SJCRH30 (cell line): ENCODE measurements around the gene PPP1R2B. TPM values are rescaled to one million over a fixed set of nuclear protein-coding genes. Genes with fewer than 3 reads are reported as not detected.
A peak's percentile ranks its signal among the peaks of the same experiment; 100 is the strongest.

Source experiments
- DNase-seq, 2 experiments: peaks; one replicate each; pipeline ENCODE4 v3.0.0-alpha.2; 2015 to 2020
- H3K27ac ChIP-seq: fragments of 250-450 bp; sonication (Bioruptor Pico); 2 replicates; pipeline ENCODE4 v1.5.1; 2020; ENCODE audit warnings: mild to moderate bottlenecking, moderate library complexity
- H3K27me3 ChIP-seq: fragments of 250-450 bp; sonication (Bioruptor Pico); 2 replicates; pipeline ENCODE4 v1.5.1; 2020; ENCODE audit warnings: mild to moderate bottlenecking, moderate library complexity
- H3K36me3 ChIP-seq: fragments of 250-450 bp; sonication (Bioruptor Pico); 2 replicates; pipeline ENCODE4 v1.5.1; 2020; ENCODE audit warnings: mild to moderate bottlenecking, moderate library complexity
- H3K4me1 ChIP-seq: fragments of 250-450 bp; sonication (Bioruptor Pico); 2 replicates; pipeline ENCODE4 v1.5.1; 2020; ENCODE audit warnings: mild to moderate bottlenecking, moderate library complexity
- H3K4me3 ChIP-seq: fragments of 250-450 bp; sonication (Bioruptor Pico); 2 replicates; pipeline ENCODE4 v1.5.1; 2020; ENCODE audit warnings: mild to moderate bottlenecking, moderate library complexity
- H3K9me3 ChIP-seq: fragments of 250-450 bp; sonication (Bioruptor Pico); replicated peaks from 2 replicates; pipeline ENCODE4 v1.5.1; 2020; ENCODE audit warnings: mild to moderate bottlenecking, moderate library complexity
- total RNA-seq: library from RNA; depleted of rRNA; stranded (reverse); fragments of >200 nt; shearing (Covaris generic); gene quantifications from 2 replicates; pipeline ENCODE4 v1.2.3, GENCODE V29; 2014; rRNA removed

The PPP1R2B gene
- total RNA-seq, result not detected in 2 replicates

DNA sequence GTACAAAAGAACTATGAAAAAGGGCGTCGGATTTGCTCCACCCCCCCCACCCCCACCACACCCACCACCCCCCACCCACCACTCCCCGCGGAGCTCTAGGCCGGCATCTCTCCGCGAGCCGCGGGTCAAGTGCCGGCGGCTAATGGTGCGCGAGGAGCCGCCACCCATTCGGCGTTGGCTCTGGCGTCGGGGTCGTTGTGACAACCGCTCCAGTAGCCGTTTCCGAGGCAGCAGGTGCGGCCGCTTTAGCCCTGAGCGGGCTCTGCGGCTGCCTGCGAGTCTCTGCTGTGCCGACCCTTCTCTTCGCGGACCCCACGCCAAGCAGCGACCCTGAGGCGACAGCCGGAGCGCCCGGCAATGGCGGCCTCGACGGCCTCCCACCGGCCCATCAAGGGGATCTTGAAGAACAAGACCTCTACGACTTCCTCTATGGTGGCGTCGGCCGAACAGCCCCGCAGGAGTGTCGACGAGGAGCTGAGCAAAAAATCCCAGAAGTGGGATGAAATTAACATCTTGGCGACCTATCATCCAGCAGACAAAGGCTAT lies at the start of gene PPP1R2B:
Gene PPP1R2B (plus strand): TSS at position 90 of the 546 bp plus-strand sequence. CDS start 268 bp downstream, at position 358.
- Histone ChIP-seq H3K36me3 (no peaks in the 10 kb centered on the region), H3K27ac (no peak within 1 kb of the TSS), H3K4me3 (no peak within 1 kb of the TSS), H3K4me1 (no peaks in the 10 kb centered on the region), H3K9me3 (0 out of 2 replicates have a peak, but pooled peaks cover 5% of the 10 kb centered on the region), H3K27me3 (no peaks in the 10 kb centered on the region)
- DNase-seq, result no peak

DNA sequence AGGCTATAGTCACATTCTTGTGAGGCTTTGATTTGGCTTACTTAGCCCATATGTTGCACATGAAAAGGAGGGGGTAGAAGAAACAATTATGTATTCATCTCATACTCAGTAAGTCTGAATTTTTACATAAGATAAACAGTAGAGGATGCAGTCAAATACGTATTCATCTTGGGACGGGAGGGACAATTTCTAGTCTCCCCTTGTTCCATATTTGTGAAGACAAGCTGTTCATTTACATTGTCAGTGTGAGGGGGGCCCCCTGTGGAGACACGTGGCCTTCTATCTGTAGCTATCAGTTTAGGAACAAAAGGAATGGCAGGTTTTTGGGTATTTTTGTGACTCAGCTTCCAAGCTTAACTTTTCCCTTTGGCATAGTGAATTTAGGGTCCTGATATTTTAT lies 49.2 kb upstream of the PPP1R2B start:
- DNase-seq, result peak in 1 of 2 experiments; percentile 8
- Histone ChIP-seq H3K27ac (no peak overlapping the region), H3K27me3 (no peaks in the 10 kb centered on the region), H3K9me3 (no peaks in the 10 kb centered on the region), H3K4me1 (no peaks in the 10 kb centered on the region), H3K4me3 (no peak overlapping the region), H3K36me3 (no peaks in the 10 kb centered on the region)

DNA sequence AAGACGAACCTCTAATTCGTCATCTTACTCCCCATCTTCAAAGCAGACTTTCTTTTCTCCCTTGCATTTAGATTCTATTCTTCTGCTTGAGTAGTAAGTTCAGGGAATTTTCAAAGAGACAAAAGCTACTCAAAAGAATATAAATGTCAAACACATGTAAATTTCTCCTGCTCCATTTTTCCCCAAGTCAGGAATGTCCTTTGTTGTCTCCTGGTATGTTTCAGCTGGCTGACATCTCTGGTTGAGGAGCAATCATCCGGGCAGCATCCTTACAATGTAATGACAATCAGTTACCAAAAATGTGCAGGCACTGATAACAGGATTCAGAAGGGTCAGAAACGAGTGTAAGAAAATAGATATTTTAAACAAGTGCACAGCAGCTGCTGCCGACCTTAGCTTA lies 47.6 kb upstream of the PPP1R2B start:
- H3K4me1 ChIP-seq, result no peaks in the 10 kb centered on the region
- no peaks in the 10 kb centered on the region for H3K9me3 ChIP-seq
- H3K4me3 ChIP-seq, result no peak overlapping the region
- no peaks in the 10 kb centered on the region for H3K27me3 ChIP-seq
- no peaks in the 10 kb centered on the region for H3K36me3 ChIP-seq
- no peak for DNase-seq
- no peak overlapping the region for H3K27ac ChIP-seq

DNA sequence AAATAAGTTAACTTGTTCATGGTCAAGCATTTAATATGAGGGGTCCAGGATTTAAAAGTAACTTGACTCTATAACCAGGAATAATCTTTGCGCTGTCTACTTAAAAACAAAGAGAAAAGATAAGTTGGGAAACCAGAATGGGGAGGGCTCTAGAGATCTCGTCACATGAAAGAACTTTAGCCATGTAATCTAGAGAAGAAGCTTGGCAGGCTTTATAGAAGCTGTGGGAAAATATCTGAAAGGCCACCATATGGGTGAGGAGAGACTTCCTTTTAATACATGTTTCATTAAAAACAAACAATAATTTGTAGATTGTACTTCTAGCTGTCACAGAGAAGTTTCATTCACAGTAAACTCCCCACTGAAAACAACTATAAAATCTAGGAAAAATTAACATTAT lies 46.7 kb upstream of the PPP1R2B start:
- no peaks in the 10 kb centered on the region for H3K9me3 ChIP-seq
- H3K36me3 ChIP-seq, result no peaks in the 10 kb centered on the region
- no peak for DNase-seq
- H3K27ac ChIP-seq, result no peak overlapping the region
- no peak overlapping the region for H3K4me3 ChIP-seq
- H3K4me1 ChIP-seq, result no peaks in the 10 kb centered on the region
- H3K27me3 ChIP-seq, result no peaks in the 10 kb centered on the region

DNA sequence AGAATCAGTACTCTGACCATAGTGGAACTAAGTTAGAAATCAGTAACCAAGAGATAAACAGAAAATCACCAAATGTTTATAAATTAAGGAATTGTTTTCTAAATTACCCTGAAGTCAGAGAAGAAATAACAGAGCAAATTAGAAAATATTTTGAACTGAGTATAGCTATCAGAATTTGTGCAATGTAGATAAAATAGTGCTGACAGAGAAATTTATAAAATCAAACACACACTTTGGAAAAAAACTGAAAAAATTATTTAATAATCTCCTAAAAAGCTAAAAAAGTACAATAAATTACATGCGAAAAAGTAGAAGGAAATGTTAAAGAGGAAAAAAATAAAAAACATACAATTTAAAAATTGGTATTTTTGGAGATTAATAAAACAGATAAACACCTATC lies 37.1 kb upstream of the PPP1R2B start:
- no peak for DNase-seq
- Histone ChIP-seq H3K4me3 (no peak overlapping the region), H3K9me3 (no peaks in the 10 kb centered on the region), H3K27me3 (no peaks in the 10 kb centered on the region), H3K36me3 (no peaks in the 10 kb centered on the region), H3K4me1 (no peaks in the 10 kb centered on the region), H3K27ac (no peak overlapping the region)

DNA sequence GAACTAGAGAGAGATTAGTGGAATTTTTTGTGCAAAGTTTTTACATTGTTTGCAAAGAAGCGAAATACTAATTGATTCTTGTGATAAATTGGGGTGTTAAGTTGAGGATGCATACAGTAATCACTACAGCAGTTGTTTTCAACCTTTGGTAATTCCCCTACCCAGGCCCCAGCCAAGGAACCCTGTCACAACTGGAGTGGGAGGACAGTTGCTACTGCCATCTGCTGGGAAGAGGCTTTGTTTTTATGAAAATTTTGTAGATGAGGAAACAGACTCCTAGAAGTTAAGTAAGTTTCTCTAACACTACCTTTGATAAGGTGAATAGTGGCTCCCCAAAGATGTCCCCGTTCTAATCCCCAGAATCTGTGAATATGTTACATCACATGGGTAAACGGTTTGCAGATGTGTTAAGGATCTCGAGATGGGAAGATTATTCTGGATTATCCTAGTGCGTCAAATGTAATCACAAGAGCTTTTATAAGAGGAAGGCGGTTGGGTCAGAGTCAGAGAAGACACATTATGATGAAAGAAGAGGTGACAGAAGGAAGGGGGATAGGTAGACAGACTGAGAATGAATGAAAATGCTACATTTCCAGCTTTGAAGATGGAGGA lies 34.0 kb upstream of the PPP1R2B start:
- H3K9me3 ChIP-seq, result no peaks in the 10 kb centered on the region
- no peak overlapping the region for H3K4me3 ChIP-seq
- no peak overlapping the region for H3K27ac ChIP-seq
- no peaks in the 10 kb centered on the region for H3K4me1 ChIP-seq
- H3K36me3 ChIP-seq, result no peaks in the 10 kb centered on the region
- no peaks in the 10 kb centered on the region for H3K27me3 ChIP-seq
- DNase-seq, result peak; percentile 15 to 59

DNA sequence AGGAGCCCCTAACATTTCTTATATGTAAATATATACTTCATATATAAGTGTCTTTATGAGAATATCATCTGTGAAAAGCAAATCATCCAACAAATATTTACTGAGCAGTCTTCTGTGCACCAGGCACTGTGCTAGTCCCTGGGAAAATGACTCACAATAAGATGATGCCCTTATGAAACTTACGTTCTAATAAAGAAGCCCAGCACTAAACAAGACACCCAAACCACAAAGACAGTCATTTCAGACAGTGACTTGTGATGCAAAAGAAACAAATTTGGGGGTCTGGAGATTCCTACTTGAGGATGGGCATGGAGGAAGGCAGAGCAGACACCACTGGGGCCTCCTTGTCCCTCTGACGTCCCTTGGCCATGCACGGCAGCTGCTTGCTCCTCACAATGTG lies 30.6 kb upstream of the PPP1R2B start:
- H3K36me3 ChIP-seq, result no peaks in the 10 kb centered on the region
- H3K9me3 ChIP-seq, result no peaks in the 10 kb centered on the region
- no peak overlapping the region for H3K4me3 ChIP-seq
- no peaks in the 10 kb centered on the region for H3K27me3 ChIP-seq
- DNase-seq, result no peak
- no peak overlapping the region for H3K27ac ChIP-seq
- H3K4me1 ChIP-seq, result no peaks in the 10 kb centered on the region

DNA sequence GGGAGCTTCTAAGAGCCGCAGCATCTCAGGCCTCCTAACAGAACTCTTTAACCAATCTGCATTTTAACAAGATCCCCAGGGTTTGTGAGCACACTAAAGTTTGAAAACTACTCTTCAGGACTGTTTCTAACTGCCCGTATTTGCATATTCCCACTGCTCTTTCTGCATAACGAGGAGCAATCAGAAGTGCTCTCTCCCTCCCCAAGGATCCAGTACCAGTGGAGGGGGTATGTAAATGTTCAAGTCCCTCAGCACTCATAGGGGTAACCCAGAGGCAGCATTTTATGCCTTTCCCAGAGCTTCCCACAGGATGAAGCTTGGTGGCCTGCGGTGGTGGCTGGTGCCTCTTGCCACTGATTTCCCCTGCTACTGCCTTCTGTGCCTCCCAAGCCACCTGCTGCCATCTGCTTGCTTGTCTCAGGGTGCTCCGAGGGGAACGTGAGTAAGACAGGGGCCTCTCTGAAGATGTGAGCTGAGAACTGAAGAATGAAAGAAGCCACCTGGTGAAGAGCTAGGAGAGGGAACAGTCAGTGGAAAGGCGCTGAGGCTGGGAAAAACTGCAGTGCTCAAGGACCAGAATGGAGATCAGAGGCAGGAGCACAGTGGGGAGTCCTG lies 30.0 kb upstream of the PPP1R2B start:
- no peak overlapping the region for H3K27ac ChIP-seq
- DNase-seq, result no peak
- H3K4me1 ChIP-seq, result no peaks in the 10 kb centered on the region; the same call in 1 of the 2 replicates
- H3K27me3 ChIP-seq, result no peaks in the 10 kb centered on the region
- no peaks in the 10 kb centered on the region for H3K36me3 ChIP-seq
- no peak overlapping the region for H3K4me3 ChIP-seq
- no peaks in the 10 kb centered on the region for H3K9me3 ChIP-seq

DNA sequence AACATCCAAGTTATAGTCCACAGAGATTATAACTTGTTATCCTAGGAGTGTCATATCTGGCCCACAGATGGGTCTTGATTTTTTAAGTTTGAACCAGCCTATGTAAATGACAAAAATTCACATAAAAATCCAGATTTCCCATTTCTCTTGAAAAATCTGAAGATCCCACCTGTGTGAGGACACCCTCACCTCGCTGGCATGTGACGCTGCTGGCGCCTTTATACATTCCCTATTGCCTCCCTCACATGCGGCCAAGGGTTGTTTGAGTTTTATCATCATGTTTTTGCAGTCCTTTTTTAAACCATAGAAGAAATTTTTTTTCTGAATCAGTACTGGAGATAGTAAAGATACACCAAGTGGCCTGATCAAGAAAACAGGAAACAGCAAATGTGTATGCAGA lies 25.9 kb upstream of the PPP1R2B start:
- no peaks in the 10 kb centered on the region; the same call in 1 of the 2 replicates for H3K4me1 ChIP-seq
- no peaks in the 10 kb centered on the region for H3K36me3 ChIP-seq
- H3K27me3 ChIP-seq, result no peaks in the 10 kb centered on the region
- H3K4me3 ChIP-seq, result no peak overlapping the region
- DNase-seq, result no peak
- H3K27ac ChIP-seq, result no peak overlapping the region
- H3K9me3 ChIP-seq, result no peaks in the 10 kb centered on the region

DNA sequence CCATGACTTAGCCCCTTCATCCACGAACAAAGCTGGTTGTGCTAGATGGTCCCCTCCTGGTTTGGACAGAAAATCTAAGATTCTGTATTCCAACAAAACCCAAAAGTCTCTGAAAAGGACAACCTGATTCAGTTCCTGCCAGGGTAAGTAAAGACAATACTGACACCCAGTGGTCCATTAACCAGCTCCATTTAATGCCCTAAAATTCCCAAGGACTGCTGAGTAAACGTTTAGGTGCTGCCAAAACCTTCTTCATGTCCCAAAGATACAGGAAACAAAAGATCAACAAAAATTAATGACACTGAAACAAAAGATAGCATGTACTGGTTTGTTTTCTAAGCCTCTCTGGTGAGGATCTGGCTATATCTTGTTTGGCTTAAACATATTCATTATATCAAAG lies 25.3 kb upstream of the PPP1R2B start:
- no peaks in the 10 kb centered on the region for H3K9me3 ChIP-seq
- peak in 1 of 2 experiments; percentile 51 for DNase-seq
- no peaks in the 10 kb centered on the region; the same call in 1 of the 2 replicates for H3K4me1 ChIP-seq
- H3K27me3 ChIP-seq, result no peaks in the 10 kb centered on the region
- H3K27ac ChIP-seq, result no peak overlapping the region
- no peaks in the 10 kb centered on the region for H3K36me3 ChIP-seq
- H3K4me3 ChIP-seq, result no peak overlapping the region

DNA sequence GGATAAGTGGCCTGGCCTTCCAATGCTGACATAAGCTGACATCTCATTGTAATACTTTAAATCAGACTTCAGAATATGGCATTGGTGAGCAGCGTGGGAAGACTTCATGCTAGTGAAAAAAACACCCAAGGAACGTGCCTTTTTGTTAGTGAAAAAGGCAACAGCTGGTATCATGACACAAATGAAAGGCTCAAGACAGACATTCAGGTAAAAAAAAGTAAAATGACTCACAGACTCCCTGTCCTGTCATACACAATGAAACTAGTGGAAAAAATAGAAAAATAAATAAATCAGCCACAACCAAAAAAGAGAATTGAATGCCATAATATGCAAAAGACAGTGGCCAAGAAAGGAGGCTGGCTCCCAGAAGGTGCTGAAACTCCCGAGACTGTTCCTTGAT lies 24.4 kb upstream of the PPP1R2B start:
- DNase-seq, result no peak
- Histone ChIP-seq H3K4me3 (no peak overlapping the region), H3K36me3 (no peaks in the 10 kb centered on the region), H3K27ac (no peak overlapping the region), H3K9me3 (no peaks in the 10 kb centered on the region), H3K4me1 (no peaks in the 10 kb centered on the region; the same call in 1 of the 2 replicates), H3K27me3 (no peaks in the 10 kb centered on the region)

DNA sequence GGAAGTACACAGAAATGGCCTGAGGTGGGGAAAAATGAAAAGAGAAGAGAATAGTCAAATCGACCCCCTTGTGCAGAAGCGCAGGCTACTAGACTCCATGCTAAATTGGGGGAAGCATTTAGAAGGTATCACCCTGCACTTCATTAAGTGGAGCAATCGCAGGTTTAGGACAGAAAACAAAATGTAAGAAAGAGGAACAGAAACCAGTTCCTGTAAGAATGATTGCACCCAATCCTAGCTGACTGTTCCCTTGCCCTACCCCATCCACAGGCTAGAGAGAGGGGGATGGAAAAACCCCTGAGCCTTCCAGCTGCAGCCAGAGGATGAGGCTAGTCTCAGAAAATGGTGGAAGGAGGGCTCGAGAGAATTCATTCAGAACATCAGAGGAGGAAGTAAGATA lies 23.9 kb upstream of the PPP1R2B start:
- H3K27ac ChIP-seq, result no peak overlapping the region
- H3K4me1 ChIP-seq, result no peaks in the 10 kb centered on the region; the same call in 1 of the 2 replicates
- H3K4me3 ChIP-seq, result no peak overlapping the region
- no peaks in the 10 kb centered on the region for H3K36me3 ChIP-seq
- no peaks in the 10 kb centered on the region for H3K27me3 ChIP-seq
- no peaks in the 10 kb centered on the region for H3K9me3 ChIP-seq
- no peak for DNase-seq

DNA sequence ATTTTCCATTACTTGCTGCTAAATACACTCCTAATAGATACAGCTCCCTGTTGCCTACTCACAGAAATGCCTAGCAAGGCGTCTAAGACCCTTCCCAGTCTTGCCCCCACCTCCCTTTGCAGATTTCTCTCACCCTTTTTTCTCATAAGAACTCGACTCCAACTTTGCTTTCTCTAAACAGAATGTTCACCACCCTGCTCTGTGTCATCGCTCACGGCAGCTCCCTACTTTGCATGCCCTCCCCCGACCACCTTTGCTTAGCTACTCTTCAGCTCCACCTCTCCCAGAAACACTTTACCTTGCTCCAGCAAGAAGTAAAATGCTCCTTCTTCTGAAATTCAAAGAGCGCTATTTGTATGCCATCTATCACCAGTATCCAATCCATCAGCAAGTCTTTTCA lies 15.2 kb upstream of the PPP1R2B start:
- DNase-seq, result no peak
- no peaks in the 10 kb centered on the region for H3K9me3 ChIP-seq

DNA sequence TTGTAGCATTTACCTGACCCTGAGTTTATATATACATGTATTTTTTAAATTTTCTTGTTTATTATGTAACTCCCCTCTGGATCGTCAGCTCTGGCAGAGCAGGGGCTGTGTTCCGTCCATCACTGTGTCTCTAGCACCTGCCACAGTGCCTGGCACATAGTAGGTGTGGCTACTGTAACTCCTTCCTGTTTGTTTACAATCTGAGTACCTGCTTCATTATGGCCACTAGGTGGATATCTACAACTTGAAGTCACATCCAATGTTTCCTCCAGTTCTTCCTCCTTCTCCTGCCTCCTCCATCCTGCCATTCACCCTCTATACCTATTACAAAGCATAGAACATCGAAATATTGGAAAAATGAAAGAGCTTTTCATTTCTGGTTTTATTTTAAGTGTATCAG lies 14.2 kb upstream of the PPP1R2B start:
- H3K36me3 ChIP-seq, result no peaks in the 10 kb centered on the region
- no peaks in the 10 kb centered on the region for H3K9me3 ChIP-seq
- no peaks in the 10 kb centered on the region for H3K27me3 ChIP-seq
- no peak for DNase-seq
- H3K27ac ChIP-seq, result no peak overlapping the region
- no peak overlapping the region for H3K4me3 ChIP-seq
- no peaks in the 10 kb centered on the region for H3K4me1 ChIP-seq

More for the DNA sequence above, 15.2 kb upstream of the PPP1R2B start:
- H3K4me1 ChIP-seq, result no peaks in the 10 kb centered on the region
- no peak overlapping the region for H3K27ac ChIP-seq
- H3K4me3 ChIP-seq, result no peak overlapping the region
- H3K36me3 ChIP-seq, result no peaks in the 10 kb centered on the region
- H3K27me3 ChIP-seq, result no peaks in the 10 kb centered on the region

DNA sequence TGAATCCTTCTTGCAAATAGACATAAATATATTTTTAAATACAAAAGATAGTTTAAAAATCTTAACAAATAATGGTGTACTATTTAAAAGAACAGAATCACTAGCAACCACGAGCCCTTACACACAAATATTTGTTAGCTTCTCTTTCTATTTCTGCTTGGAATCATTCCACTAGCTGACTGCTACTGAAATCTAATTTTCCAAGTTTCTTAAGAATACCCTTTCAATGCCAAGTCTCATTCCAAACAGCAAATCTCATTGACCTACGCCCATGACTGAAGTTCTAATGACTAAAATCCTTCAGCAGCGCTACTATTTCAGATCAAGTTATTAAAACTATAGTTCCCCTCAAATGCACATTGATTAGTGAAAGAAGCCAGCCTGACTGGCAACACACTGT lies 13.2 kb upstream of the PPP1R2B start:
- Histone ChIP-seq H3K27me3 (no peaks in the 10 kb centered on the region), H3K9me3 (no peaks in the 10 kb centered on the region), H3K4me3 (no peak overlapping the region), H3K27ac (no peak overlapping the region), H3K36me3 (no peaks in the 10 kb centered on the region), H3K4me1 (no peaks in the 10 kb centered on the region)
- no peak for DNase-seq

DNA sequence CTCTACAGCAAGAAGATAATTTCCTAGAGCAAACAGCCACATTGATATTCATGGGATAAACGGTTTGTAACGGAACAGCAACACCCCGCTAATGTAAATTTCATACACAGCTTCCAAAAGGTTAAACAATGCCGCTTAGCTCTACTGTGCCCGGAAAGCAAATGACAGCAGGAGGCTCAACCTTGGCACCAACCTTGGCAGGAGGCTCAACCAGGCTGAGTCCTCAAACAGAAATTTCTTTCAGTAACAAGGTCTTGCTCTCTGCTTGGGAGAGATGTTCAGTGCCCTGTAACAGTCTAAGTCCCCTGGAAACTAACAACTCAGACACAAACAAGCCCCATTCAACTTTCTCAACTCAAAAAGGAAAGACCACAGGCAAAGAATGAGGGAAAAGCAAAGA lies 11.1 kb upstream of the PPP1R2B start:
- DNase-seq, result no peak
- H3K27me3 ChIP-seq, result no peaks in the 10 kb centered on the region
- H3K27ac ChIP-seq, result no peak overlapping the region
- H3K4me1 ChIP-seq, result no peaks in the 10 kb centered on the region
- H3K4me3 ChIP-seq, result no peak overlapping the region
- H3K9me3 ChIP-seq, result no peaks in the 10 kb centered on the region
- no peaks in the 10 kb centered on the region for H3K36me3 ChIP-seq
